Renal cortical epithelial cell (primary cell): ENCODE measurements around the gene IPO4. TPM values are rescaled to one million over a fixed set of nuclear protein-coding genes. Genes with fewer than 3 reads are reported as not detected.
A peak's percentile ranks its signal among the peaks of the same experiment; 100 is the strongest.

Experiments
- DNase-seq: peaks from one replicate; pipeline ENCODE4 v3.0.0-alpha.2; 2011; ENCODE audit warnings: low read depth
- total RNA-seq: library from RNA; depleted of rRNA; stranded (reverse); fragments of >200 nt; gene quantifications from 2 replicates; pipeline ENCODE4 v1.2.3, GENCODE V29; 2014

IPO4 gene
- total RNA-seq, 1 donor from 2014 or later = 76.0 TPM

DNA sequence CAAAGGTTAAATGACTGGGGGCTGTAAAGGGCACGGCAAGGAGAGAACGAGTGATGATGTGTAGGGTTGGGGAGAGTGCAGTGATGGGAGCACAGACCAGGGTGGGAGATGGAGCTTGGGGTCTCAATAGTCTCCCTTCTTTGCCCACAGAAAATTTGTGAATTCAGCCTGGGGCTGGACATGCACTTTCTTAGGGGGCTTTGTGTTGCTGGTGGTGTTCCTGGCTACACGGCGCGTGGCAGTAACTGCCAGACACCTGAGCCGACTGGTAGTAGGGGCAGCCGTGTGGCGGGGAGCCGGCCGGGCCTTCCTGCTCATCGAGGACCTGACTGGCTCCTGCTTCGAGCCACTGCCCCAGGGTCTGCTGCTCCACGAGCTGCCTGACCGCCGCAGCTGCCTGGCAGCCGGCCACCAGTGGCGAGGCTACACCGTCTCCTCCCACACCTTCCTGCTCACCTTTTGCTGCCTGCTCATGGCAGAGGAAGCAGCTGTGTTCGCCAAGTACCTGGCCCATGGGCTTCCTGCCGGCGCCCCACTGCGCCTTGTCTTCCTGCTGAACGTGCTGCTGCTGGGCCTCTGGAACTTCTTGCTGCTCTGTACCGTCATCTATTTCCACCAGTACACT is 56.4 kb downstream of the IPO4 start:
- no peak for DNase-seq

DNA sequence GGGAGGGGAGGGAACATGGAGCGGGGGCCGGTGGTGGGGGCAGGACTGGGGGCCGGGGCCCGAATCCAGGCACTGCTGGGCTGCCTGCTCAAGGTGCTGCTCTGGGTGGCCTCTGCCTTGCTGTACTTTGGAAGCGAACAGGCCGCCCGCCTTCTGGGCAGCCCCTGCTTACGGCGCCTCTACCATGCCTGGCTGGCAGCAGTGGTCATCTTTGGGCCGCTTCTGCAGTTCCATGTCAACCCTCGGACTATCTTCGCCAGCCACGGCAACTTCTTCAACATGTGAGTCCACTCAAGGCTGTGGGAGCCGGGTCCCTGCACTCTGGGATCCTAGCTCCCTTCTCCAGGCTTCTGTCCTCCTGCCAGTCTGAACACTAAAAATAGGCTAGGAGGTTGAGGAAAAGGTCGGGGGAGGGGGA is 57.1 kb downstream of the IPO4 start:
- DNase-seq = no peak

DNA sequence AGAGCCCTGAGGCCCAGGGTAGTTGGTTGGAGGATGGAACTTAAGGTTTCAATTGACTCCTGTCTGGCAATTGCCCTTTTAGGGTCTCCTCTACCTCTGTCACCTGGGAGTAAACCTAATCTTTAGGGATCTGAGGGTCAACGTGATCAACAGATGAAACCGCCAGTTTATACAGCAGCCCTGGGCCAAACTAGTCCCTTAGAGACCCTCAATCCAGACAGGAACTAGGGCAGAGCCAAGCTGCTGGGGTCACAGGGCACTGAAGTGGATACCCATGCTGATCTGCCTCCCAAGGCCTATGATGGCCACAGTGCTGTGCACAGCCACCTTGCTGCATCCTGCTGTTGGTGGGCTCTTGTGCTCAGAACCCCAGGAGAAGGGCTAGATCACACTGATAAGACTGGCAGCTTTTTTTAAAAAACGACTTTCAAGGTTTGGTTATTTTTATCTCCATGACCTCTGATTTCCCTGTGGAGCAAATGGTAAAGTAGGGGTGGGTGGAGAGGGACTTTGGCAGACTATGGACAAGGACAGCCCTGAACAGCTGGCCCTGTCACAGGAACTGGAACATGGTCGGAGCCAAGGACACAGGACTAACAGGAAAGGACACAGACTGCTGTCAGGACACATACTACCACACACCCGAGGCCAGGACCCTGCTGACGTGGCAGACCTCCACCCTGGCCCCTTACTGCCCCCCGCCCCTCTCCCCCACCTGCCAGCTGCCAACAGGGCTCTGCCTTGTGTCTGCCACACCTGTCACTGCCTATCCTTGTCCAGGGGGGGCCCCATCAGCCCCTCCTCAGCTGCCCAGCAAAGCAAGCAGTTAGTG is 57.7 kb downstream of the IPO4 start:
- no peak for DNase-seq

DNA sequence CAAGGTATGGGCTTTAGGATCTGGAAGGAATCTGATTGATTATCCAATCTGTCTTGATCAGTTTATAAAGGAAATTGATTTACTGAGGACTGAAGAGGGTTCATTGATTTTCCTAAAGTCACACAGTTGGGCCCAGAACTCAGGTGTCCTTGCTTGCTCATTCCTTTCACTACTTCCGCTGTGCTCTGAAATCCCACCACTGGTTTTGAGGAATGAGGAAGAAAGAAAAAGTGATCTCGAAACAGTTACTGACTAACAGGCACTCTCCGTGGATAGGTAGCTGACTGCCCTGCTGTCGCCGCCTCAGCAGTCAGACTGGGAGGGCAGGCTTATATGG is 58.3 kb downstream of the IPO4 start, which contains the start of gene FITM1:
TSS of gene FITM1 (plus strand) at position 280 of the 337 bp plus-strand sequence. CDS start 905 bp downstream, outside the sequence.
- DNase-seq = peak; percentile 33

Other genes starting within 250 kb of the IPO4 start
- gene DHRS4, start 235.0 kb downstream of the IPO4 start, total RNA-seq = 31.3 and 34.6 TPM in 2 replicates
- gene DHRS4L2, start 199.9 kb downstream of the IPO4 start, total RNA-seq = 8.3 and 9.4 TPM in 2 replicates
- 0.10 TPM in 1 of 2 replicates, not detected in the other for gene CARMIL3, start 136.8 kb downstream of the IPO4 start, total RNA-seq
- gene CPNE6, start 117.3 kb downstream of the IPO4 start, total RNA-seq = not detected in 2 replicates
- 18.5 and 28.0 TPM in 2 replicates for gene PCK2, start 94.5 kb downstream of the IPO4 start, total RNA-seq
- 73.8 and 112 TPM in 2 replicates for gene DCAF11, start 74.0 kb downstream of the IPO4 start, total RNA-seq
- 1.6 and 2.4 TPM in 2 replicates for gene NRL, start 73.9 kb downstream of the IPO4 start, total RNA-seq
- 0.25 TPM in 1 of 2 replicates, not detected in the other for gene FITM1, start 58.2 kb downstream of the IPO4 start, total RNA-seq
- 209 and 265 TPM in 2 replicates for gene PSME1, start 52.6 kb downstream of the IPO4 start, total RNA-seq
- gene EMC9, start 47.2 kb downstream of the IPO4 start, total RNA-seq = 10.1 and 20.7 TPM in 2 replicates
- 69.3 and 258 TPM in 2 replicates for gene PSME2, start 42.2 kb downstream of the IPO4 start, total RNA-seq
- 52.1 and 52.6 TPM in 2 replicates for gene RNF31, start 41.3 kb downstream of the IPO4 start, total RNA-seq
- gene IRF9, start 27.6 kb downstream of the IPO4 start, total RNA-seq = 78.3 and 87.7 TPM in 2 replicates
- 13.4 and 43.3 TPM in 2 replicates for gene REC8, start 16.7 kb downstream of the IPO4 start, total RNA-seq
- 75.4 and 153 TPM in 2 replicates for gene TM9SF1, start 6.6 kb upstream of the IPO4 start, total RNA-seq
- 0.05 TPM in 1 of 2 replicates, not detected in the other for gene TSSK4, start 16.9 kb upstream of the IPO4 start, total RNA-seq
- gene CHMP4A, start 24.7 kb upstream of the IPO4 start, total RNA-seq = 38.4 and 65.1 TPM in 2 replicates
- gene MDP1, start 27.2 kb upstream of the IPO4 start, total RNA-seq = 10.0 and 10.2 TPM in 2 replicates
- gene NEDD8, start 43.6 kb upstream of the IPO4 start, total RNA-seq = 146 and 185 TPM in 2 replicates
- gene GMPR2, start 44.1 kb upstream of the IPO4 start, total RNA-seq = 96.7 and 106 TPM in 2 replicates
- gene TINF2, start 53.8 kb upstream of the IPO4 start, total RNA-seq = 46.8 and 75.5 TPM in 2 replicates
- 0.45 and 1.6 TPM in 2 replicates for gene TGM1, start 74.4 kb upstream of the IPO4 start, total RNA-seq
- 25.2 and 29.7 TPM in 2 replicates for gene RABGGTA, start 82.8 kb upstream of the IPO4 start, total RNA-seq
- 18.3 and 29.9 TPM in 2 replicates for gene DHRS1, start 111.0 kb upstream of the IPO4 start, total RNA-seq
- 23.2 and 32.3 TPM in 2 replicates for gene NOP9, start 111.0 kb upstream of the IPO4 start, total RNA-seq
- gene CIDEB, start 119.2 kb upstream of the IPO4 start, total RNA-seq = 0.87 and 2.8 TPM in 2 replicates
- 1.9 and 3.6 TPM in 2 replicates for gene LTB4R2, start 121.3 kb upstream of the IPO4 start, total RNA-seq
- 0.17 and 1.3 TPM in 2 replicates for gene LTB4R, start 122.7 kb upstream of the IPO4 start, total RNA-seq
- gene ADCY4, start 146.3 kb upstream of the IPO4 start, total RNA-seq = 0.40 and 2.6 TPM in 2 replicates
- gene RIPK3, start 151.2 kb upstream of the IPO4 start, total RNA-seq = 1.8 and 9.7 TPM in 2 replicates
- 5.6 and 6.7 TPM in 2 replicates for gene NFATC4, start 179.4 kb upstream of the IPO4 start, total RNA-seq
- 2.4 and 4.3 TPM in 2 replicates for gene NYNRIN, start 210.2 kb upstream of the IPO4 start, total RNA-seq
- 0.52 and 1.2 TPM in 2 replicates for gene CBLN3, start 240.9 kb upstream of the IPO4 start, total RNA-seq
- 48.5 and 59.9 TPM in 2 replicates for gene KHNYN, start 241.1 kb upstream of the IPO4 start, total RNA-seq